Measurements from ENCODE around the gene MAP3K4.
"Not testable (repeated sequence)": the region's sequence is repeated elsewhere in the genome, so short reads cannot be mapped to it uniquely, and the experiment has no call there.

Gene MAP3K4

GRCh38 chr6:161091151-161091550 lies 99.6 kb downstream of the MAP3K4 start:
- no peak for DNase-seq

DNA sequence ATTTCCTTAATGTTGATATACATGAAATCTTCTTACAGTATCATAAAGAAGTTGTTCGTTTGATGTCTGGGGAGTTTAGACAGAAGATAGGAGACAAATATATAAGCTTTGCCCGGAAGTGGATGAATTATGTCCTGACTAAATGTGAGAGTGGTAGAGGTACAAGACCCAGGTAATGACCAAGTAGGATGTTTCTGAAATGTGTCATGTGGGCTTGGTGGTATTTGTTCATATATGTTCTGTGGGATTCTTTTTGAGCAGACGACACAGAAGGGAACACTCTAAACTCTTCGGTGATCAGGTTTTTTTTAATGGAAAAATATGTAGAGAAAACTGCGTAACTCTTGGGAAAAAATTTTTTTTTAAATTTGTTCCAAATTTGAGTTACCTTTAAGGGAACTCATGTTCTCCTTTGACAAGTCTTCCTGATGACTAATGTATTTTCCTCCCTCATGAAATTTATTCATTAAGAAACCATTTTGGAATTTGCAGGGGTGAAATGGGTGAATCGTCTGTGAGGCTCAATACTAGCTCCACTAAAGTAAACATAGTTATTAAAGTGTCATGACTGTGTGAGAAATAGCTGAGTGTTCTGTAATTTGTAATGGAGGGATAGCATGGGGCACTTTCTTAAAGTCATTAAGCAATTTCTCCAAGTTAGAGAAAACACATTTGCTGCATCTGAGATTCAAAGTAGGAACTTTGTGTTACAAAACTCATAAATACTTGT lies 100.6 kb downstream of the MAP3K4 start:
- DNase-seq = no peak

GRCh38 chr6:161094955-161095354 lies 103.4 kb downstream of the MAP3K4 start:
- no peak for DNase-seq

DNA sequence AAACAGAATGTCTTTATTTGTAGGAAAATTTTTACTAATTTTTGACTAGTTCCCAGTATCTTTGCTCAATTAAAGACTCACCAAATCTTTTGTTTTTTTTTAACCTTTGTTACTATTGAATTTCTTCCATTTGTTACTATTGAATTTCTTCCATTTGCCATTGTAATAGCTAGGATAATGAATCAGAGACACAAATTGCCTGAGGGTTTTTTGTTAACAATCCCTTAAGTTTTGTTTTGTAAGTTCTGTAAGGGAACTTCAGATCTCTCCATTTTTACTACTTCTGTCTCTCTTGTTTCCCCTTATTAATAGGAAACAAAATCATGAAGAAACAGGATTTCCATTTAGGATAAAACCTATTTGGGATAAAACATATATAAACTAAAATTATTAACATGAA lies 104.3 kb downstream of the MAP3K4 start:
- DNase-seq = no peak

DNA sequence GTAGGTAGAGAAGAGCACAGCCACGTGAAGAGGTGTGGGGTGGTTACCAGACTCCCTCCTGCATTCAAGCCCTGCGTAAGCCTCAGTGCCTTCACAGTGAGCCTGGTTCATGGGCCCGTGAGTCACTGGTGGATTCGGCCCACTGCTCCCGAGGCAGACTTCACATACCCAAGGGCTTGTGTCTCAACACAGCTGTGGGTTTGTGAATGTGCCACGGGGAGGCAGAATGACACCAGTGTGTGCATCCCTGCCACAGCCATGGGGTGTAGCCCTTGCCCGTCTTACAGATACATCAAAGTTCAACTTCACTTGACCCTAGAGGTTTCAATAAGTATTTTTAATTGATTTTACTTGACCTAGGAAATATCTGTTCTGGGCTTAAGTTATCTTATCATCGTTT lies 108.5 kb downstream of the MAP3K4 start:
- no peak for DNase-seq

DNA sequence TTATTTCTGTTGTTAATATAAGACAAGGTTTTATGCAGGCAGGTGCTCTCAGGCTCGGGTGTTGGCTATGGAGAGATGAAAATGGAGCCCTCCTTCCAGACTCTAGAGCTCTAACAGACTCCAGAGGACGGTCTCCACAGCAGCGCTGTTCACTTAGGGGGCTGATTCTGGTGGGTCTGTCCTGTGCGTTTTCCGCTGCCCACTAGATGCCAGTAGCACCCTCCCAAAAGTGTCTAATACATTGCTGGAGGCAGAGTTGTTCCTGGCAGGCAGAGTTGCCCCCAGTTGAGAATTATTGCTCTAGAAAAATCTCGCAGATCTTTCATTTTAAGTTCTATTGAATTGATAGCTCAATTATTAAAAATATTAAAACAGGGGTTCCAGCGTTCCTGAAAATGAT lies 109.9 kb downstream of the MAP3K4 start:
- no peak for DNase-seq

- DNase-seq = no peak
Observed at GRCh38 chr6:161103475-161103874, 111.9 kb downstream of the MAP3K4 start.

DNA sequence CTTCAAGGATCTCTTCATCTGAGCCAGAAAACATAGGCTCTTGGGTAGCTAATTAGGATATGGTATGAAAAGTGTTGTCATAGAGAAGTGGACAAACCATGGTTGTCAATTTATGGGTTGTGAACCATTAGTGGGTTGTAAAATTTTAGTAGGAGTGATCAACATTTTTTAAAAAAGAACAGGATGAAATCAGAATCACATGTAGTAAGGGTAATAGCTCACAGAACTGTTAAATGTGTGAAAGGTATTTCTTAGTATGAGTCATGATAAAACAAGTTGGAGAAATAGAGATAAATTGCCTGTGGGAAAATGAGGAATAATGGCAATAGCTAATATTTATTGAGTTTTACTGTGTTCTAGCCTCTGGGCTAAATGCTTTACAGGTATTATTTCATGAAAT lies 113.4 kb downstream of the MAP3K4 start:
- no peak for DNase-seq

- no peak for DNase-seq
Observed at GRCh38 chr6:161105408-161105807, 113.8 kb downstream of the MAP3K4 start.

- DNase-seq = no peak
Observed at GRCh38 chr6:161107779-161108730, 116.5 kb downstream of the MAP3K4 start.

DNA sequence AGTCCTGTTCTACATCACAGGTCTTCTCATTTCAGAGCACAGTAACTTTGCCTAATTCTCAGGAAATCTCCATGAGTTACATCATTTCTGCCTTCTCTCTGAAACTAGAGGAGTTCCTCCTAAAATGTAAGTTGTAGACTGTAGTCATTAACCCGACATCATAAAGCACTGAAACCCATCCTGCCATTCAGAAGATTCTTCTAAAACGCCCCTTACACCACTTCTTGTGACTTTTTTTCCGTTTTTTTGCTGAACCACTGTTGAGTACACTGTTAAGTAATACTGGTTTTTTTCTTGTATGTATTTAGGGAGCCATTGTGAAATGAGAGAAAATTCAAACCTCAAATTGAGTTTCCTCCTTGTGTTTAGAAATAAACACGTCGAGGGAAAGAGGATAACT lies 117.3 kb downstream of the MAP3K4 start:
- DNase-seq = no peak

DNA sequence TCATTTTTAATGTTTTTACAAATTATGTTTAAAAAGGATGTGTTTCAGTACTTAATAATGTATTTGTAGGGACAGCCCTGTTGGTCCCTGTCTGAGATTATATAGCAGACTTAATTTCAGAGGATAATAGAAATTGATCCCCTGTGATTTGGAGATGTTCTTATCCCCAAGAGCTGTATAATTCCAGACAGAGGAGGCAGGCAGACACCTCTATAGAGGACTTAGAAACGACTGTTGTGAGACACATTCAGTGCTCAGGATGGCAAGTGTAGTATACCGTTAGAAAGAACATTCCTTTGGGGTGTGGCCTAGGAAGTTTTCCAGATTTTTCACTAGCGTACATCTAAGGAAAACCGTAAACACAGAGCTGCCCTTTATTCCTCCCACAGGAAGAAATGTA lies 117.8 kb downstream of the MAP3K4 start:
- no peak for DNase-seq

GRCh38 chr6:161110028-161110779 lies 118.6 kb downstream of the MAP3K4 start:
- DNase-seq = no peak

GRCh38 chr6:161111261-161111660 lies 119.7 kb downstream of the MAP3K4 start:
- no peak for DNase-seq

DNA sequence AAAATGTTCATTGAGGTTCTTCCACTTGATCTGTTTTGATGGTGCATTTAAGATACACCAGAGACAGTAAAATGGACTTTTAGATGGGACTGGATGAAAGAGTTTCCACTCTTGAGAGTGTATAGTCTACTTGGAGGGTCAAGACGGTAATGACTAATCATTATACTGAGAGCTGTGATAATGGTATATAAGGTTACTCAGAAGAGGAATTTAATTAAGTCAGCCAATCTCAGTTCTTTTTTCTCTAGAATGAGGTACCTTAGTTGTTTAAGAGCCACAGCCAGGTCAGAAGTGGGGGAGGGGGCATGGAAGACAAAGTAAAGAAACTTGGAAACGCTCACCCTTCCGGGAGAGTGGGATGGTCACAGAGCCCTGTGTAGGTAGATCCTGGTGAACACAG lies 123.9 kb downstream of the MAP3K4 start:
- DNase-seq = no peak

- no peak for DNase-seq
Observed at GRCh38 chr6:161116554-161116953, 125.0 kb downstream of the MAP3K4 start.

GRCh38 chr6:161117308-161117707 lies 125.7 kb downstream of the MAP3K4 start:
- DNase-seq = no peak

DNA sequence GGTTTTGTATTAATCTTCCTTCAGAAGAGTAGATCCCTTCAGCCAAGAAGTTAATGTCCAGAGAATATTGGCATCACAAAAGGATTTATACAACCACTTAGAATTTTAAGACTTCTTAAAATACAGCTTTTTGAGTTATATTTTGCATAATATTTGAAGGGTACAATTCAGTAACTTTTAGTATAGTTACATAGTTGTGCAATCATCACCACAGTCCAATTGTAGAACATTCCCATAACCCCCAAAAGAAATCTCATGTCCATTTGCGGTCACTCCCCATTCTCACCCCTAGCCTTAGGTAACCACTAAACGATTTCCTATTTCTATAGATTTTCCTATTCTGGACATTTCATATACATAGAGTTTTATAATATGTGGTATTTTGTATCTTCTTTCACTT lies 126.4 kb downstream of the MAP3K4 start:
- no peak for DNase-seq

- DNase-seq = not testable (repeated sequence)
Observed at GRCh38 chr6:161123319-161123718, 131.8 kb downstream of the MAP3K4 start.

- DNase-seq = no peak
Observed at GRCh38 chr6:161125591-161125990, 134.0 kb downstream of the MAP3K4 start.

DNA sequence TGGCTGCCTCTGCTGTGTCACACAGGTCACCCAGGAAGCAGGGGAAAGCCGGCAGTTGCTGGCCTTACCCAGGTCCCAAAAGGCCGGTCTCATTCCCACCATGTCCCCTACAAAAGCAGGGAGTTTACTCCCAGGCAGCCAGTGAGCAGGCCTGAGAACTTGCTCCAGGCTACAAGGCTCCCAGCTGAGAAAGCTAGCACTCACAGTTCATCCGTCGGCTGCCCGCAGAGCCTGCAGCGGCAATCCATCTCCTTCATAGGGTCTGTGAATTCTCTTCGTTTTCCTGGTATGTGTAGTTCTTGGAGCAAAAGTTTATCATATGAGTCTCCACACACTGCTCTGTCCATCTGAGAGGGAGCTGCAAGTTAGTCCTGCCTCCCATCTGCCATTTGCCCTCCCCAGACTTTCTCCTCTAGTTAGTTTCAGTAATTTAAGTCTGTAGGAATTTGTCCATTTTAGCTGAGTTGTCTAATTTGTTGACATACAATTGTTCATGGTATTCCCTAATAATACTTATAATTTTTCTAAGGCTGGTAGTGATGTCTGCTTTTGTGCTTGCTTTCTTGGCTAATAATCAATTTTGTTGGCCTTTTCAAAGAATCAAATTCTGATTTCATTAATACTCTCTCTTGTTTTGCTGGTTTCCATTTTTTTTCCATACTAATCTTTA lies 135.6 kb downstream of the MAP3K4 start:
- no peak for DNase-seq

- DNase-seq = no peak
Observed at GRCh38 chr6:161128230-161128629, 136.7 kb downstream of the MAP3K4 start.

Measured in effector CD8-positive, alpha-beta T cell (primary cell).